SJCRH30 (cell line): Measurements from ENCODE around the gene RASAL2. TPM values are rescaled to one million over a fixed set of nuclear protein-coding genes. Genes with fewer than 3 reads are reported as not detected.

Experiments
- DNase-seq, 2 experiments: peaks; one replicate each; pipeline ENCODE4 v3.0.0-alpha.2; 2015 to 2020
- H3K27ac ChIP-seq: fragments of 250-450 bp; sonication (Bioruptor Pico); 2 replicates; pipeline ENCODE4 v1.5.1; 2020; ENCODE audit warnings: mild to moderate bottlenecking, moderate library complexity
- H3K27me3 ChIP-seq: fragments of 250-450 bp; sonication (Bioruptor Pico); 2 replicates; pipeline ENCODE4 v1.5.1; 2020; ENCODE audit warnings: mild to moderate bottlenecking, moderate library complexity
- H3K36me3 ChIP-seq: fragments of 250-450 bp; sonication (Bioruptor Pico); 2 replicates; pipeline ENCODE4 v1.5.1; 2020; ENCODE audit warnings: mild to moderate bottlenecking, moderate library complexity
- H3K4me1 ChIP-seq: fragments of 250-450 bp; sonication (Bioruptor Pico); 2 replicates; pipeline ENCODE4 v1.5.1; 2020; ENCODE audit warnings: mild to moderate bottlenecking, moderate library complexity
- H3K4me3 ChIP-seq: fragments of 250-450 bp; sonication (Bioruptor Pico); 2 replicates; pipeline ENCODE4 v1.5.1; 2020; ENCODE audit warnings: mild to moderate bottlenecking, moderate library complexity
- H3K9me3 ChIP-seq: fragments of 250-450 bp; sonication (Bioruptor Pico); replicated peaks from 2 replicates; pipeline ENCODE4 v1.5.1; 2020; ENCODE audit warnings: mild to moderate bottlenecking, moderate library complexity
- total RNA-seq: library from RNA; depleted of rRNA; stranded (reverse); fragments of >200 nt; shearing (Covaris generic); gene quantifications from 2 replicates; pipeline ENCODE4 v1.2.3, GENCODE V29; 2014

The RASAL2 gene
- total RNA-seq, 1 experiment from 2014 or later = 8.1 TPM

DNA sequence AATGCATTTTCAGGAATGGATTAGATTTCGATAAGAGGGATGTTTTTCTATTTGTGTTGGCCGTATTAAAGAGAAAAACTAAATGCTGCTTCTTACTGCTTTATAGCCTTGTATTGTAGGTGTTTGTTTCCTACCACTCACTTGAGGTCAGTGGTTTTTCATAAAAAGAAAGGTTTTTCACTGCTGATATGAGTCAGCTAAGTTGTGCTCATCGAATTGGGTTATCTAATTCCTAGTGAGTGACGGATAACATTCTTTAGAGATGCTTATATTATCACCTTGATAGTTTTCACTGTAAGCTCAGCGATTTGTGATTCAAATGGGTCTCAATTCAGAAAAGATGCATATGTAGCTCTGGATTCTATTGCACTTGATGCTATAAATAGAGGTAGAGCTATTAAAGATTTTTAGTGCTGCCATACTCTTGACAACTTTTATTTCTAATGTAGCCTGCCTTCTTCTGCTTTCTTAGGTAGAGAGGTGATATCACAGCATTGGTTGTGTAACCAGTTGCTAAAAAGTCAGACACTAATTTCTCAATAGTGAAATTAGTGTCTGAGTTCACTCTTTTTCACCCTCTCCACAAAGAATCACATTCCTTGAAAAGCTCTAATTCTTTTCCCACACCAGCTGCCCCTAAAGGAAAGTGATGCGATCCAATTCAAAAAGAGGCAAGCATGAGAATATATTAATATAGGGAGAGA lies 180.0 kb downstream of the RASAL2 start:
- no peak overlapping the region for H3K27ac ChIP-seq
- no peak for DNase-seq
- H3K36me3 ChIP-seq = no peaks in the 10 kb centered on the region
- no peak overlapping the region for H3K4me3 ChIP-seq
- H3K9me3 ChIP-seq = no peaks in the 10 kb centered on the region
- no peaks in the 10 kb centered on the region for H3K4me1 ChIP-seq
- no peaks in the 10 kb centered on the region for H3K27me3 ChIP-seq

DNA sequence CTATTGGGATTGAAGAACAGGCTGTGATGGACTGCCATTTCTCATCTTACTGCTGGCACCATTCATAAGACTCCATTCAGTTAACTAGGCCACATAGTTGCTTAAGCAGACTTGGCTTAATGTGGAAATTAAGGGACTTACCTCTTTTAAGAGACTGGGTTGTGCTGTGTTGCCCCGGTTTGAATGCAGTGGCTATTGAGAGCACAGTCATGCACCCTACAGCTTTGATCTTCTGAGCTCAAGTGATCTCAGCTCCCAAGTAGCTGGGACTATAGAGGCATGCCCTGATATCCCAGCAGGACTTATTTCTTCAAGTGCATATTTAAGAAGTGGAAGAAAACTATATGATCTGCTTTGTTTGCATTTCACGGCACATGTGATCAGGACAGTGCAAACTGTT lies 181.1 kb downstream of the RASAL2 start:
- no peak overlapping the region for H3K27ac ChIP-seq
- no peak overlapping the region for H3K4me3 ChIP-seq
- no peaks in the 10 kb centered on the region for H3K36me3 ChIP-seq
- no peaks in the 10 kb centered on the region for H3K27me3 ChIP-seq
- no peak for DNase-seq
- no peaks in the 10 kb centered on the region for H3K4me1 ChIP-seq
- no peaks in the 10 kb centered on the region for H3K9me3 ChIP-seq

DNA sequence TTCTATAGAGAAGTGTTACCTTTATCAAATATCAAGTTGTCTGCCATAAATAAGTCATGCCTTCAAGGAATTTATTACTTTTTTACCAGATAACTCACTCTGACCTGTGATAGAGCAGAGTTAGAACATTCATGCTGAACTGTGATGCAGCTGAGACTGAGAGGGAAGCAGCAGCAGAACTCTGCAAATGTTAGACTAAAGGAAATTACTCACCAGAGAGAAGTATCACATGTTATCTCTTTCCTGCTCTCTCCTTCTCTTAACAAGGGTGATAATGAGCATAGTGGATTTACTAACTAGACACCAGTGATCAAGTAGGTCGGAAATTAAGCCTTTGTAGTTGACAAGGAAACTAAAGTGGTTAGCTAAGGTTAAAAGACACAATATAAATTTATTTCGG lies 181.6 kb downstream of the RASAL2 start:
- Histone ChIP-seq H3K4me1 (no peaks in the 10 kb centered on the region), H3K27ac (no peak overlapping the region), H3K27me3 (no peaks in the 10 kb centered on the region), H3K9me3 (no peaks in the 10 kb centered on the region), H3K4me3 (no peak overlapping the region), H3K36me3 (no peaks in the 10 kb centered on the region)
- no peak for DNase-seq

DNA sequence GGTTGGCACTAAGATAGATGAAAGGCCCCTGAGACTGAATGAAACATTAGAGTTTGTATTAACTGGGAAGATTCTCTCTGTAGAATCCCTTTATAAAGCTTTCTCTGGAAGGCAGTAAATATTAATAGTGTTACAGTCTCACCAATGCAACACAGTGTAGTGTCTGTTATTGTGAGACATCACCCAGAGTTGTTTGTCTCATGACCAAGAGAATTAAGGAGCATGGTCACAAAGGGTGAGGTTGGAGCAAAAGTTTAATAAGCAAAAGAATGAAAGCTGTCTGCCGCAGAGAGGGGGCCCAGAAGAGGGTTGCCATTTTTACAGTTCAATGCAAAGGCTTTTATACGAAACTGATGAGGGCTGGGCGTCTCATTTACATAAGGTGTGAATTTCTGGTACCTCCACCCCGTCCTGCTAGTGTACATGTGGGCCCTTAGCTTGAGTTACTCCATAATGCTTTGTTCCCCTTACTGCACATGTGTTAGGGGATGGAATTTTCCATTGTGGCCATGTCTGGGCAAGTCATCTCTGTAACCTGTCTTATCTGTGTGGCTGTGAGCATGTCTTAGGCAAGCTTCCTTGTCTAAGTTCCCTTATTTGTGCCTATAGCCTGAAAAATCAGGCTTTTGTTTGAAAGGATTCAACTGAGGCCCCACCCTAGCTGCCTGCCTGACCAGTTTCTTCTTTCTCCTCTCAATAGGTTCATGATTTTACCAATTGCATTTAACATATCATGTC lies 184.1 kb downstream of the RASAL2 start:
- Histone ChIP-seq H3K4me1 (peaks cover under 1% of the 10 kb centered on the region; the same call in 1 of the 2 replicates), H3K27ac (no peak overlapping the region), H3K9me3 (no peaks in the 10 kb centered on the region), H3K27me3 (no peaks in the 10 kb centered on the region), H3K36me3 (no peaks in the 10 kb centered on the region), H3K4me3 (no peak overlapping the region)
- no peak for DNase-seq

DNA sequence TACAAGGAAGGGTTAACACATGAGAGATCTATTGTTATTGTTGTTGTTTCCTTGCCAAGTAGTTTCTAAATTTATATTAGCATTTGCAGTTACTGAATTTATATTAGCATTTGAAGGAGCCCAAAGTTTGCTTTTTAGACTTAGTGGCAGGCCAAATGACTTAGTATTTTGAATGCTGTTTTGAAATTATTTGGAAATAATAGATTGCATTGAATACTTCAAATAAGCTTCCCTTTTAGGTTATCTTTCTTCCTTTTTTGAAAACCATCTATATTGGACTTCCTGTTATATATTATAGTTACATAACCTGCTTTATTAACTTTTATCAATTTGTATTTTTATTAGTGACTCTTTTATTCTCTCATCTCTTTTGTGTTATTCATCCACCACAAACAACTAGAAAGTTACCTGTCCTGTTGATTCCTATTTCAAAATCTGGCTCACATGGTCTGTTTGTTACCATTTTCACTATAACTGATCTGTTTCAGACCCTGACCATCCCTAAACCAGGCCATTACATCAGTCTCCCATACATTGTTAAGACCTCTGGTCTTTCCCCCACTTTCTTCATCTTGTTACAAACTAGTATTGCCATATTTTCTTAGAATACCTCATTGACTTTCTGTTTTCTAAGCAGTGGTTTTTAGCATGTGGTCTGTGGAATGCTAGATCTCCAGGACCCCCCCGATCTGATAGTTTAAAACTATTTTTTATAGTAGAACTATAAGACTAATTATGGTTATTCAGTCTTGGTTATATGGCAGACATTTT lies 185.2 kb downstream of the RASAL2 start:
- DNase-seq = no peak
- no peak overlapping the region for H3K27ac ChIP-seq
- no peaks in the 10 kb centered on the region for H3K36me3 ChIP-seq
- no peaks in the 10 kb centered on the region for H3K9me3 ChIP-seq
- H3K4me3 ChIP-seq = no peak overlapping the region
- H3K27me3 ChIP-seq = no peaks in the 10 kb centered on the region
- peaks cover 3% of the 10 kb centered on the region; the same call in 1 of the 2 replicates for H3K4me1 ChIP-seq

DNA sequence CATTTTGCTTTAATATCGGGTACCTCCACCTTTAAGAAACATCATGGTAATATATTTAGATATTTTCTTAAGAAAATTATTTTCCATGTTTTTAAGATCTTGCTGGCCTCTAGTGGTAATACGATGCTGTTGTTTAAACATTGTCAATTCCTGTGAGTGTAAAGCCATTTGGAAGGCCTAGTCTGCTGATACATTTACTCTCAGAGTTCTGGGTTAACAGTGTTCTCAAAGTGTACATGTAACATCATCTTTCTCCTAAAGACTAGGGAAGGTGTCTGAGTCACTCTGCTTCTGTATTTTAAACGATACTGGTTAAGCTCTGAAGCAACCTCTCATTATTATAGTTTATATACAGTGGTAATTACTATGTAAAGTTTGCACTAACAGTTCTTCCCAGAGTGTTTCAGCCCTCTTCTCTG lies 189.1 kb downstream of the RASAL2 start:
- Histone ChIP-seq H3K9me3 (no peaks in the 10 kb centered on the region), H3K4me1 (peaks cover 3% of the 10 kb centered on the region; the same call in 1 of the 2 replicates), H3K36me3 (no peaks in the 10 kb centered on the region), H3K4me3 (no peak overlapping the region), H3K27me3 (no peaks in the 10 kb centered on the region), H3K27ac (no peak overlapping the region)
- peak in 1 of 2 experiments; percentile 15 for DNase-seq

DNA sequence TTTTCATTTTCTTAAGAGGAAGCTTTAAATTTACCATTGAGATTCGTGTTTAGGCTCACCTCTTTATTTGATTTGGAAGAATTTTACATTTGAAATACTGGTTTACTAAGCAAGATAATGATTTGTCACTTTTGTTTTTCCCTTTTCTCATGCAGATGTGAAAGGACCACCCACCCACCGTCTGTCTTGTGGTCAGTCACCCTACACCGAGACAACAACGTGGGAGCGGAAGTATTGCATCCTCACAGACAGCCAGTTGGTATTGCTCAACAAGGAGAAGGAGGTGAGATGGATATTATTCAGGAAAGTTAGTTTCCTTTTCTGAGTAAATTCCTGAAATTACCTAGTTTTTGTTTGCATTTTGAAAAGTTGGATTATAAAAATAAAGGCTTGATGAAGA lies 189.5 kb downstream of the RASAL2 start:
- Histone ChIP-seq H3K4me3 (no peak overlapping the region), H3K4me1 (peaks cover 3% of the 10 kb centered on the region; the same call in 1 of the 2 replicates), H3K27me3 (no peaks in the 10 kb centered on the region), H3K27ac (no peak overlapping the region), H3K36me3 (no peaks in the 10 kb centered on the region), H3K9me3 (no peaks in the 10 kb centered on the region)
- DNase-seq = peak in 1 of 2 experiments; percentile 32

DNA sequence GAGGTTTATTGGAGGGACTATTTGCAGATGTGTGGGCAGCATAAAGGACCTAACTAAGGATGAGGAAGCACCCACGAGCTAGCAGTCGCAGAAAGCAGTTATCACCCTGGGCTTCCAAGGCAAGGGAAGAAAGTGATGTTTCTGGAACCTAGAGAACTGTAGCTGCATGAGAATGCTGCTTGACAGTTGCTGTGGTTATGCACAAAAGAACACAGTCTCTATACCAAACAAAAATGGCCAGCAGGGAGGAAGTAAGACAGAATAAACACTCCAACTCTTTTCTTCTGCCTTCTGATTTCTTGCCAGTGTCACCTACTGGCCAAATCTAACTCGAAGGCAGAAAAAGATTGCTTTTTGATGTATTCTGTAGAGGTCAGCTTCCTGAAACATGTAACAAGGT lies 190.2 kb downstream of the RASAL2 start:
- H3K4me1 ChIP-seq = peaks cover 3% of the 10 kb centered on the region; the same call in 1 of the 2 replicates

DNA sequence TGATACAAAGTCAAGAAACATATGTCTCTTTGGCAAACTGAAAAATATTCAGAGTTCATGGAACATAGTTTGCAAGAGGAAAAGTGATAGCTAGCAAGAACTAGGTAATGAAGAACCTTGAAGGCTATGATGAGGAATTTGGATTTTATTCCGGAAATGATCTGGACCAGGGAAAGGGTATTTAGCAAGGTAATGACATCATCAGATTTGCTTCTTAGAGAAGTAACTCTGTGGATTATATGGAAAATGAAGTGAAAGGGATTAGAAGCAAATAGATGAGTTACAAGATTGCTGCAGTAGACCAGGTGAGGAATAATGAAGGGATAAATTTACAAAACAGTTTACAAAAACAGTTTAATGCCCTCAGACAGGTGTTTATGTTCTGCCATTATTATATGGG lies 197.3 kb downstream of the RASAL2 start:
- no peak for DNase-seq
- no peaks in the 10 kb centered on the region for H3K27me3 ChIP-seq
- no peak overlapping the region for H3K27ac ChIP-seq
- H3K4me3 ChIP-seq = no peak overlapping the region
- H3K4me1 ChIP-seq = no peaks in the 10 kb centered on the region
- H3K36me3 ChIP-seq = no peaks in the 10 kb centered on the region
- no peaks in the 10 kb centered on the region for H3K9me3 ChIP-seq

More for the DNA sequence above, 190.2 kb downstream of the RASAL2 start:
- Histone ChIP-seq H3K27me3 (no peaks in the 10 kb centered on the region), H3K36me3 (no peaks in the 10 kb centered on the region), H3K9me3 (no peaks in the 10 kb centered on the region), H3K27ac (no peak overlapping the region), H3K4me3 (no peak overlapping the region)
- DNase-seq = no peak

DNA sequence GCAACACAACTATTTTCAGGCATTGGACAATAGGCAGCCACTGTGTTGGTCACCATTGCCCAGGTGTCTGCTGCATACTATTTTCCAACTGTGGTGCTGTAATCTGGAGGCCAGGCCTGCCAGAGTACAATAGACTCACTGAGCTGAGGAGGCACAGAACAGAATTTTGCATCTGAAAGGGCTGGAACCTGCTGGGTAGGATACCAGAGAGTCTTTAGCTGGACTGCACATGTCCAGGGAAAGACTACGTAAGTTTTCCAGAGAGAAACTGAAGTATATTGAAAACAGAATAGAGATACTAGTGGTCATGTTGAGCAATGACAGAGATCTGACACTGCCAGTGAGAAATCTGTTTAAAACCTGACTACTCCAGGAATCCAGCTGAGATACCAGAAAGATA lies 200.8 kb downstream of the RASAL2 start:
- no peak for DNase-seq
- H3K4me1 ChIP-seq = no peaks in the 10 kb centered on the region
- no peak overlapping the region for H3K27ac ChIP-seq
- H3K4me3 ChIP-seq = no peak overlapping the region
- no peaks in the 10 kb centered on the region for H3K27me3 ChIP-seq
- H3K36me3 ChIP-seq = no peaks in the 10 kb centered on the region
- H3K9me3 ChIP-seq = no peaks in the 10 kb centered on the region

DNA sequence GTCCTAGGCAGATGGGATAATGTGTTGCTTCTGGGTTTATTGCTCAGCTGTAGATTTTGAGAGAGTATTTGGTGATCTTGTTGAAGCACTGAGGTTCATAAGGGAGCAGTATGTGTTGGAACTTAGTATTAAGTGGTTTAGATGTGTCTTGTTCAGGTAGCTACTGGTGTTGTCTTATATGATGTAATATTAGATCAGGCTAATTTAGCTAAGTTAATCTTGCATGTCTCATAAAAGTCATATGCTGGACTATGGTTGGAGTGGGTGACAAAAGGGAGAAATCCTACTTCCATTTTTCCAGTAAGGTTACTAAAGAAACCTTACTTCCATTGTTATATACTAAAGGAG lies 206.4 kb downstream of the RASAL2 start:
- Histone ChIP-seq H3K27ac (no peak overlapping the region), H3K9me3 (no peaks in the 10 kb centered on the region), H3K4me1 (no peaks in the 10 kb centered on the region), H3K27me3 (no peaks in the 10 kb centered on the region), H3K36me3 (no peaks in the 10 kb centered on the region), H3K4me3 (no peak overlapping the region)
- no peak for DNase-seq

DNA sequence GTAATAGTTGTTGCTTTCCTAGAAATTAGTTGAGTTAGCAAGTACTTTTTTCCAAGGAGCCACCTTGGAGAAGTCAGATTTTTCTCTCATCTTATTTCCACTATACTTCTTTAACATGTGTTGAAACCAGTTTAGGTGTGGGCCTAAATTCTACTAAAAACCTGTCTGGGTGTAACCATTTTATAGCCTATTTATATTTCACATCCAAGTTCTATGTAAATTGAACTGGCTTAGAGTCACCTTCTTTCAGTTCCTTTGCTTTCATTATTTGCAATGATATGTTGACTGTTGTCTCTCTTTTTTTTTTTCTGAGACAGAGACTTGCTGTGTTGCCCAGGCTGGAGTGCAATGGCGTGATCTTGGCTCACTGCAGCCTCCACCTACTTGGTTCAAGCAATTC lies 207.2 kb downstream of the RASAL2 start:
- Histone ChIP-seq H3K27me3 (no peaks in the 10 kb centered on the region), H3K4me1 (no peaks in the 10 kb centered on the region), H3K9me3 (no peaks in the 10 kb centered on the region), H3K36me3 (no peaks in the 10 kb centered on the region), H3K27ac (no peak overlapping the region), H3K4me3 (no peak overlapping the region)
- DNase-seq = no peak

DNA sequence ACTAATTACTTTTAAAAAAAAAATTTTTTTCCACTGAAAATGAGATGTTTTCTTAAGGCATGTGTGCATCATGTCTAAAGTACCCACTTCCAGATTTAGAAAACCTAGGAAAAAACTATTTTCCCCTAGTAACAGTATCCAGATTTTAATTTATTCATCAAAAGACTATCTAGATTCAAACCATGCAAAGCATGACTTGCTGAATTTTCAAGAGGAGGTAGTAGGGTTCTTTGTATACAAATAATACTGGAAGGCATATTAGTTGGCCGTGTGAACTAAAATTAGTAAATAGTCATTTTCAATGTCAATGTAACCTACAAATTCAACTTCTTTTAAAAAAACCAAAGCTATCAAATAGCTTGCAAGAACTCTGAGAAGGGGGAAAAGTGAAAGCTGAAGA lies 213.4 kb downstream of the RASAL2 start:
- Histone ChIP-seq H3K27me3 (no peaks in the 10 kb centered on the region), H3K4me1 (peaks cover 2% of the 10 kb centered on the region; the same call in 1 of the 2 replicates), H3K9me3 (no peaks in the 10 kb centered on the region), H3K4me3 (no peak overlapping the region), H3K27ac (no peak overlapping the region), H3K36me3 (no peaks in the 10 kb centered on the region)
- no peak for DNase-seq

DNA sequence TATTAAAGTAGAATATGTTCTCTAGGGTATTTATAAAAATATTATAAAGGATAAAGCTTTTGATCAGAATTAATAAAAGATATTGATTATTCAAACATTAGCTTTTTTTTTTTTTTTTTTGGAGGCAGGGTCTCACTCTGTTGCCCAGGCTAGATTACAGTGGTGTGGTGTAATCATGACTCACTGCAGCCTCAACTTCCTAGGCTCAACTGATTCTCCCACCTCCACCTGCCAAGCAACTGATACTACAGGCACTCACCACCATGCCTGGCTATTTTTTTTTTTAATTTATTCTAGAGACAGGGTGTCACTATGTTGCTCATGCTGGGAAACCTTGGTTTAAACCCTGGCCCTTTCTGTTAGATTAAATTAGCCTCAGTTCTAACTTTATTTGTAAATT lies 214.5 kb downstream of the RASAL2 start:
- no peak for DNase-seq
- no peak overlapping the region for H3K27ac ChIP-seq
- H3K4me3 ChIP-seq = no peak overlapping the region
- no peaks in the 10 kb centered on the region for H3K9me3 ChIP-seq
- no peaks in the 10 kb centered on the region for H3K36me3 ChIP-seq
- H3K27me3 ChIP-seq = no peaks in the 10 kb centered on the region
- peaks cover 2% of the 10 kb centered on the region; the same call in 1 of the 2 replicates for H3K4me1 ChIP-seq

DNA sequence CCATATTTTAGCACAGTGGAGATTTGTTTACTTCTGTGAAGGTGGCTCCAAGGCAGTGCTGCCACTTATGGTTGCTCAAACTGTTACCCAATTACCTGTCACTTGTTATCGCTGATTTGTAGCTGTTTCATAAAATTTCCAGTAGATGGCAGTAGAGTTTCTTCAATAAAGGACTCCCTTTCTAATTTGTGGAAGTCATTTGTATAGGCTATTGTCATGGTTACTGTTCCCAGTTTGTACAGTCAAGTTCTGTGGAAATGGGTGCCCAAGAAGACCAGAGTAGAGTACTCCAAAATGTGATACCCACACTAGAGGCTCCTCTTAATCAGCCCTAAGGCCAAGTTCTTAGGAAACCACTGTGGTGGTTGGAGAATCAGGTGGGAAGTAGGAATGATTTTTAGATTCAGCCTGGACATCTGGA lies 216.8 kb downstream of the RASAL2 start:
- no peaks in the 10 kb centered on the region for H3K27me3 ChIP-seq
- H3K9me3 ChIP-seq = no peaks in the 10 kb centered on the region
- no peaks in the 10 kb centered on the region for H3K36me3 ChIP-seq
- no peak overlapping the region for H3K4me3 ChIP-seq
- DNase-seq = peak; percentile 3 to 69
- H3K27ac ChIP-seq = no peak overlapping the region
- peaks cover 2% of the 10 kb centered on the region; the same call in 1 of the 2 replicates for H3K4me1 ChIP-seq
